H9 (cell line): ENCODE data around the gene ZNF474. TPM values are rescaled to one million over a fixed set of nuclear protein-coding genes. Genes with fewer than 3 reads are reported as not detected.

Source experiments
- DNase-seq: peaks from one replicate; pipeline ENCODE4 v3.0.0-alpha.2; 2017
- H2AFZ ChIP-seq: one replicate; pipeline ENCODE4 v1.6.1; 2013; ENCODE audit warnings: mild to moderate bottlenecking, low read length, control low read depth, moderate library complexity
- H2AK5ac ChIP-seq: 2 replicates; pipeline ENCODE4 v1.6.1; 2013; ENCODE audit warnings: low read length, control low read depth, mixed read lengths; ENCODE audit not compliant: insufficient read length
- H2BK120ac ChIP-seq: one replicate; pipeline ENCODE4 v1.6.1; 2013; ENCODE audit warnings: low read depth, mild to moderate bottlenecking, low read length, control low read depth, inconsistent platforms; ENCODE audit not compliant: poor library complexity, severe bottlenecking
- H2BK12ac ChIP-seq: 2 replicates; pipeline ENCODE4 v1.6.1; 2013; ENCODE audit warnings: low read length, control low read depth, mixed read lengths, low read depth; ENCODE audit not compliant: insufficient read length
- H2BK15ac ChIP-seq: 2 replicates; pipeline ENCODE4 v1.6.1; 2013; ENCODE audit warnings: low read depth, low read length, control low read depth
- H2BK20ac ChIP-seq: one replicate; pipeline ENCODE4 v1.6.1; 2013; ENCODE audit warnings: low read depth, mild to moderate bottlenecking, low read length, control low read depth, inconsistent platforms; ENCODE audit not compliant: poor library complexity, severe bottlenecking
- H2BK5ac ChIP-seq: 2 replicates; pipeline ENCODE4 v1.6.1; 2013; ENCODE audit warnings: low read length, control low read depth, mixed read lengths; ENCODE audit not compliant: insufficient read length
- H3K14ac ChIP-seq: 2 replicates; pipeline ENCODE4 v1.6.1; 2013; ENCODE audit warnings: low read length, control low read depth; ENCODE audit not compliant: insufficient read depth
- H3K18ac ChIP-seq: 2 replicates; pipeline ENCODE4 v1.6.1; 2013; ENCODE audit warnings: low read depth, mild to moderate bottlenecking, mixed read lengths, low read length, control low read depth; ENCODE audit not compliant: insufficient read length
- H3K23ac ChIP-seq: 2 replicates; pipeline ENCODE4 v1.6.1; 2013; ENCODE audit warnings: low read length, control low read depth, mixed read lengths, low read depth; ENCODE audit not compliant: insufficient read length
- H3K23me2 ChIP-seq: 2 replicates; pipeline ENCODE4 v1.6.1; 2013; ENCODE audit warnings: low read depth, mild to moderate bottlenecking, mixed read lengths, low read length, control low read depth; ENCODE audit not compliant: insufficient read length, poor library complexity, severe bottlenecking
- H3K27ac ChIP-seq: 2 replicates; pipeline ENCODE4 v1.5.1; 2013; ENCODE audit warnings: low read length, control low read depth, mixed read lengths, low read depth; ENCODE audit not compliant: insufficient read length
- H3K27me3 ChIP-seq: 2 replicates; pipeline ENCODE4 v1.6.1; 2013; ENCODE audit warnings: low read length, control low read depth, inconsistent platforms; ENCODE audit not compliant: insufficient read depth
- H3K4ac ChIP-seq: 2 replicates; pipeline ENCODE4 v1.6.1; 2013; ENCODE audit warnings: low read depth, mild to moderate bottlenecking, control low read depth, inconsistent platforms, low read length, moderate library complexity
- H3K4me1 ChIP-seq: 2 replicates; pipeline ENCODE4 v1.6.1; 2013; ENCODE audit warnings: low read length, control low read depth, inconsistent platforms; ENCODE audit not compliant: insufficient read depth
- H3K4me2 ChIP-seq: 2 replicates; pipeline ENCODE4 v1.6.1; 2013; ENCODE audit warnings: low read length, control low read depth, mixed read lengths; ENCODE audit not compliant: insufficient read length, insufficient read depth
- H3K56ac ChIP-seq: 2 replicates; pipeline ENCODE4 v1.6.1; 2013; ENCODE audit warnings: low read depth, mild to moderate bottlenecking, mixed read lengths, low read length, control low read depth; ENCODE audit not compliant: insufficient read length
- H3K79me1 ChIP-seq: 2 replicates; pipeline ENCODE4 v1.6.1; 2013; ENCODE audit warnings: low read depth, mild to moderate bottlenecking, moderate library complexity, low read length, control low read depth, inconsistent platforms; ENCODE audit not compliant: insufficient read depth, poor library complexity, severe bottlenecking
- H3K79me2 ChIP-seq: 2 replicates; pipeline ENCODE4 v1.6.1; 2013; ENCODE audit warnings: low read length, control low read depth, inconsistent platforms; ENCODE audit not compliant: insufficient read depth
- H3K9ac ChIP-seq: 2 replicates; pipeline ENCODE4 v1.6.1; 2013; ENCODE audit warnings: low read length, control low read depth, mixed read lengths; ENCODE audit not compliant: insufficient read length; ENCODE audit errors: extremely low read depth
- H3K9me3 ChIP-seq: one replicate; pipeline ENCODE4 v1.6.1; 2013; ENCODE audit warnings: low read depth, low read length, inconsistent platforms; ENCODE audit not compliant: control insufficient read depth
- H3T11ph ChIP-seq: one replicate; pipeline ENCODE4 v1.6.1; 2013; ENCODE audit warnings: mild to moderate bottlenecking, low read length, control low read depth, inconsistent platforms
- H4K20me1 ChIP-seq: one replicate; pipeline ENCODE4 v1.6.1; 2013; ENCODE audit not compliant: control insufficient read depth, insufficient read length, insufficient read depth
- H4K5ac ChIP-seq: 2 replicates; pipeline ENCODE4 v1.6.1; 2013; ENCODE audit warnings: low read depth, mild to moderate bottlenecking, mixed read lengths, low read length, control low read depth; ENCODE audit not compliant: insufficient read length
- H4K8ac ChIP-seq: replicated peaks from 2 replicates; pipeline ENCODE4 v1.6.1; 2013; ENCODE audit warnings: low read length, control low read depth, mixed read lengths, low read depth; ENCODE audit not compliant: insufficient read length
- H4K91ac ChIP-seq: 2 replicates; pipeline ENCODE4 v1.6.1; 2013; ENCODE audit warnings: low read depth, mild to moderate bottlenecking, moderate library complexity, mixed read lengths, low read length, control low read depth; ENCODE audit not compliant: insufficient read length
- H3K27ac Mint-ChIP-seq, 3 experiments: 2 replicates in 2 of 3; 3 replicates in 1 of 3; pipeline ENCODE4 v1.8.0; 2020 to 2021; ENCODE audit warnings: mixed read lengths in 3 of 3, mild to moderate bottlenecking in 1 of 3, moderate library complexity in 1 of 3
- H3K27me3 Mint-ChIP-seq: 2 replicates; pipeline ENCODE4 v1.8.0; 2021; ENCODE audit warnings: low read depth, mild to moderate bottlenecking, moderate library complexity, mixed read lengths
- H3K36me3 Mint-ChIP-seq, 3 experiments: 2 replicates in 2 of 3; 3 replicates in 1 of 3; pipeline ENCODE4 v1.8.0; 2020 to 2021; ENCODE audit warnings: low read depth in 3 of 3, mixed read lengths in 3 of 3; ENCODE audit not compliant: insufficient read depth in 1 of 3
- H3K4me1 Mint-ChIP-seq, 2 experiments: 2 replicates each; pipeline ENCODE4 v1.8.0; 2020; ENCODE audit warnings: mixed read lengths in 2 of 2
- H3K4me3 Mint-ChIP-seq, 2 experiments: 2 replicates in 1 of 2; 3 replicates in 1 of 2; pipeline ENCODE4 v1.8.0; 2020 to 2021; ENCODE audit warnings: mild to moderate bottlenecking in 2 of 2, mixed read lengths in 2 of 2, moderate library complexity in 1 of 2
- H3K9me3 Mint-ChIP-seq, 2 experiments: 2 replicates in 1 of 2; 3 replicates in 1 of 2; pipeline ENCODE4 v1.8.0; 2020; ENCODE audit warnings: mild to moderate bottlenecking in 2 of 2, mixed read lengths in 2 of 2, moderate library complexity in 1 of 2
- CTCF ChIP-seq: fragments of 200-600 bp; sonication (generic); conservative IDR thresholded peaks from 3 replicates; pipeline ENCODE4 v1.8.0; 2021; ENCODE audit warnings: antibody characterized with exemption, mild to moderate bottlenecking
- WGBS: extraction: QIAGEN DNeasy Blood & Tissue Kit; methylation state at CpG from one replicate; pipeline ENCODE4 v1.1.7; 2013; ENCODE audit warnings: missing lambda C conversion rate, low lambda C conversion rate, mixed read lengths; ENCODE audit not compliant: insufficient read length; ENCODE audit errors: extremely low coverage; 5-methylcytosine and 5-hydroxymethylcytosine counted together
- total RNA-seq: library from RNA; stranded (reverse); gene quantifications from 2 replicates; pipeline ENCODE4 v1.2.1, GENCODE V29; 2021

Gene ZNF474
- total RNA-seq, 1 experiment from 2014 or later: not detected

- Histone ChIP-seq H3K23me2 (no peaks in the 10 kb centered on the region), H2BK5ac (no peak overlapping the region), H2BK20ac (no peak overlapping the region), H2BK15ac (no peak overlapping the region), H3K4me1 (no peaks in the 10 kb centered on the region), H4K91ac (no peak overlapping the region), H2AFZ (no peak overlapping the region), H2BK120ac (no peak overlapping the region), H3K27me3 (no peaks in the 10 kb centered on the region), H3K4ac (no peak overlapping the region), H3K79me1 (no peaks in the 10 kb centered on the region), H4K8ac (no peak overlapping the region), H3K27ac (no peak overlapping the region), H2BK12ac (no peak overlapping the region), H4K20me1 (no peaks in the 10 kb centered on the region), H3K9ac (no peak overlapping the region), H3T11ph (no peak overlapping the region), H3K79me2 (no peaks in the 10 kb centered on the region), H2AK5ac (no peak overlapping the region), H3K14ac (no peak overlapping the region), H3K23ac (no peak overlapping the region), H3K18ac (no peak overlapping the region), H3K4me2 (no peak overlapping the region), H4K5ac (no peak overlapping the region), H3K56ac (no peak overlapping the region), H3K9me3 (no peaks in the 10 kb centered on the region)
- H3K4me1 Mint-ChIP-seq: peaks cover 4 to 6% of the 10 kb centered on the region in 2 experiments
- no peaks in the 10 kb centered on the region for H3K27me3 Mint-ChIP-seq
- H3K27ac Mint-ChIP-seq: no peak overlapping the region
- H3K4me3 Mint-ChIP-seq: no peak overlapping the region
- WGBS: no CpG with 5 or more reads among the region's 2 CpGs
- no peaks in the 10 kb centered on the region for H3K36me3 Mint-ChIP-seq
- no peak for DNase-seq
- no peak for TF ChIP-seq CTCF
- no peaks in the 10 kb centered on the region for H3K9me3 Mint-ChIP-seq
Measured at GRCh38 chr5:122105909-122106308, 23.4 kb upstream of the ZNF474 start.
